Epithelial cell of esophagus (primary cell): Measurements from ENCODE around the gene MTSS2.

ENCODE experiments used
- DNase-seq: peaks from one replicate; pipeline ENCODE4 v3.0.0; 2010; ENCODE audit warnings: low read depth
- H3K4me3 ChIP-seq: 2 replicates; pipeline ENCODE4 v1.5.1; 2011; ENCODE audit warnings: mild to moderate bottlenecking, low read length, control low read depth
- CTCF ChIP-seq: IDR thresholded peaks from 2 replicates; pipeline ENCODE4 v1.5.1; 2011; ENCODE audit warnings: low read depth, mild to moderate bottlenecking, low read length, control low read depth, inconsistent platforms; ENCODE audit not compliant: insufficient read depth; ENCODE audit errors: missing control alignments

Gene MTSS2

GRCh38 chr16:70685061-70685937 is 554 bp downstream of the MTSS2 start:
- no peak for TF ChIP-seq CTCF
- peak; percentile 41 for DNase-seq
- H3K4me3 ChIP-seq: peak overlapping the region; percentile 85

DNA sequence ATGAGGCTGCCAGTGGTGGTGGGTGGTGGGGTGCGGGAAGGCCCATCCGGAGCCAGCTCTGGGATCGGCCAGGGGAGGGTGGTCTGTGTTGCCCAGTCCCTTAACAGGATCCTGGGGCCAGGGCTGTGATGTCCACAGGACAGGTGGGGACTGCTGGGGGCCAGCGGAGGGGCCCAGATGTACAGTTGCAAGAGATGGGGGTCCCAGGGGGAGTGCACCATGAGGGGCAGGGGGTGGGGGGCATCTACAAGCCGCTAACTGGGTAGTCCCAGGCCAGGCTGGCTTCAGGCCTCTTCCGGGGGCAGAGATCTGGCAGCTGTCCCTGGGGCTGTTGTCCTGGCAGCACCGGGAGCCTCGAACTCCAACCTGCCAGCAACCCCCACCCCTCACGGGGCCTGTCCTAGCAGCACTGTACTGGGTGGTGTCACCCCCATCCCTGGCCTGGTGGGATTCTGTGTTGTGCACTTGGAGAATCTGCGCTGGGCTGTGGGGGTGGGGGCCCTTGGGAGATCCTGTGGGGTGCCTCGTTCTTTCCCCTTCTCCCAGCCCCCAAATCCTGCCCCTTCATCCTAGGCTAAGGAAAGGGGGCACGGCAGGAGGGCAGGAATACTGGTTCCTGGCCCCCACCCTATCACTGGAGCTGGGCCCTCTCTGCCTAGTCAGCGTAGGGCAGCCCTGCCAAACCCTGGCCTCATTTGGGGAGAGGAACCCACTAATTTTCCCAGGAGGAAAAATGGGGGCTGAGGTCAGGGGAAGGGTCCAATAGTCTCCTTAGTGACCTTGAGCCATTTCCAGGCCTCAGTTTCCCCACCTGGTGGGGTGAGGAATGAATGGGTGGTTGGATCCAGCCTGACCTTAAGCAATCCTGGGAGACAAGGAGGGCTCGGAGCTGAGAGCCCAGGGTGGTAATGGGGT is 1.4 kb downstream of the MTSS2 start:
- TF ChIP-seq CTCF: no peak
- no peak for DNase-seq
- peak overlapping the region; percentile 85 for H3K4me3 ChIP-seq

DNA sequence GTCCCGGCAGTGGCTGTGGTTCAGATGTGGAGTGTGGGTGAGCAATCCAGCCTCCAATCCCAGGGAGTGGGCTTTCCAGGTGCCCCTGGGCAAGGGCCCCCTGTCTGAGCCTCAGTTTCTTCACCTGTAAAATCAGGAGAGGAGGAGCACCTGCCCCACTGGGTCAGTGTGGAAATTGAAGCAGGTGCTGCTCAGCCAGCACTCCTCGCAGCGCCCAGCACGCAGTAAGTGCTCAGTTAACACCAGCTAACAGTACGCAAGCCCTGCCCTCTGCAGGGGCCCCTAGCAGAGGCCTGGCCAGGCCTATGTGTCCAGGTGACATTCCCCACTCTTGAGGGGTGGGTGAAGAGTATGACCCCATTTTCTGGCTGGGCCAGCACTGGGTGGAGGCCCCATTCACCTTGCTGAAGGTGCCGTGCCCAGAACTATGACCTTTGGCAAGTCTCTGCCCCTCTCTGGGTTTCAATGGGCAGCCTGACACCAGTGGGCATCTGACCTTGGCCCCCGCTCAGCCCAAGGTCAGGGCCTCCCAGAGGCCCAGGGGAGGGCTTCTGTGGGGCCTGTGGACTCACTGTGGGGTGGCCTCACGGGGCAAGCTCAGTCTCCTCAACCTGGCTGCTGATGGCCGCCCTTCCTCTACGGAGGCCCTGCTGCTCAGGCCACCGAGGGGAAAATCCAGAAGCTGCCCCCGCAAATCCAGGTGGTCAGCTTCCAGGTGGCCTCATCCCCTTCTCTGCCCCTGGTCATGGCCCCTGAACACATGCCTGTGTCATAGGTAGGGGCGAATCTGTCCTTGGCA is 2.5 kb downstream of the MTSS2 start:
- H3K4me3 ChIP-seq: peak overlapping the region; percentile 85
- DNase-seq: no peak
- no peak for TF ChIP-seq CTCF

DNA sequence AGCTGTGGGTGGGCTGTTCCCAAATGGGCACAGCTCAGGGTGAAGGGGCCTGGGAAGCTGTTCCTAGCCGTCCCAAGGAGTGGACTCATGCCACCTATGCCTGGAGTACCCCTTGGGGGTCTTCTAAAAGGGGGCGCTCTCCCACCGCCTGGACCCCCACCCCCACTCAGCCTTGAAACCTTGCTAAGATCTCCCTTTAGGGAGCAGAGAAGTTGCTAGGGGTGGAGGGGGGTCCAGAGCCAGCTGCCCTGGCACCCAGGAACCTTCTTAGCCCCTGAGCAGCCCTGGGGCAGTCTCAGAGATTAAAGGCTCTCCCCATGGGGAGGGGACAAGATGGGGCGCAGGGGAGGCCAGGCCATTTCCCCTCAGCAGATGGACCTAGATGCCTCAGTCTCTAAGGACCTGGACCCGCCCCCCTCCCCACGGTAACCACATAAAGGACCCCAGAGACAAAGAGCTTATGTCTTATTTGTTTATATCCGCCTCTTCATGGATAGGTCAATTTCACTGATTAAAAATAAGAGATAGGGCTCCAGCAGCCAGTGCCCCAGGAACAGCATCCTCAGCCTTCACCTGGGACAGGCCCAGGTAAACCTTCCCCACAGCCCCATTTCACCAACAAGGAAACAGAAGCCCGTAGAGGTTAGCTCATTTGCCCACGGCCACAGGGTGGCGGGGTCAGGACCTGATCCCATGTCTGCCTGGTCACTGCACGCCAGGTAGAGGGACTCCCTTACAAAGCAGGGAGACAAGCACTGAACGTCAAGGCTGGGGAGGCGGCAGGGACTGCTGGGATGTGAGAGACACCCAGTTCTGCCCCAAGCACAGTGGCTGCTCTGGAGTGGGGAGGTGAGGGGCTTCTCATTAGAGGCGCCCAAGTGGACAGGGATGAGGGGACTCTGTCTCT is 3.4 kb downstream of the MTSS2 start:
- no peak for DNase-seq
- no peak for TF ChIP-seq CTCF
- H3K4me3 ChIP-seq: peak overlapping the region; percentile 85

DNA sequence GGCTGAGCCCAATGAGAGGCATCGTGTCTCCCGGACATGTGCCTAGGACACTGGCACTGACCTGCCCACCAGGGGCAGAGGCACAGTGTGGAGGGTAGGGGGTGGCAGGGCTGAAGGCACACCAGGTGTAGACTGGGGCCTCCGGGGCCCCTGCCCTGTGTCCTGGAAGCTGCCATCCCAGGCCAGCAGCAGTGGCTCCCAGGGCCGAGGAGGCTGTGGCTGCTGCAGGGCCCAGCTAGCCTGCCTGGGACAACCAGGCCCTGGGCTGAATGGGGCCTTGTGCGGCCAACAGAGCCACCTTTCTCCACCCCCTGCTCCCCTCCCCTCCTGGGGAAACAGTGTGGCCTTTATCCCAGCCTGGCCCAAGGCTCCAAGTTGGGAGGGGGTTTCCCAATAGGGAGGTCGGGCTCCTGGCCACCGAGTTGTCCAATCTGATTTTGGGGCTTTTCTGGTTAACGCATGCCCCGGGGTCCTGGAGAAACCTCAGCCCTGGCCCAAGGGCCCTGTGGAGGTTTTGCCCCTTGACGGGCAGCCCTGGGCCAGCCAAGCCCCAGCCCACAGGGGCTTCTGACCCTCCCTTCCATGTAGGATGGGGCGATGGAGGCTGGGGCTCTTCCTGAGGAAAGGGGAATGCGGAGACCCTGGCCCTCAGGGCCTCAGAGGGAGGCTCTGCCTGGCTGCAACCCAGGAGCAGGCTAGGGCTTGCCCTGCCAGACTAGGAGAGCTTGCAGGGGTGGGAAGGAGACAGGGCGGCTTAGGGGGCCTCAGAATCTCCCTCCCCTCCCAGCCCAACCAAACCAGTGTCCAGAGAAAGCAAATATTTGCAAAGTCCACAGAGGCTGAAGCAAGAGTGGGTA is 4.2 kb downstream of the MTSS2 start:
- peak overlapping the region; percentile 85 for H3K4me3 ChIP-seq
- peak; percentile 36 for DNase-seq
- no peak for TF ChIP-seq CTCF
